HG03378 (cell line): ENCODE measurements around the gene GFOD1.
"Not testable (repeated sequence)": the region's sequence is repeated elsewhere in the genome, so short reads cannot be mapped to it uniquely, and the experiment has no call there.

Source experiments
- ATAC-seq: cut with Tn5 transposase; IDR thresholded peaks from one replicate; pipeline ENCODE4 v1.9.1; 2021; ENCODE audit warnings: mild to moderate bottlenecking, moderate library complexity; ENCODE audit not compliant: unreplicated experiment

The GFOD1 gene

GRCh38 chr6:13466304-13467215 lies 20.8 kb downstream of the GFOD1 start:
- peak; percentile 32 for ATAC-seq

- peak; percentile 14 for ATAC-seq
Observed at GRCh38 chr6:13465734-13466133, 21.7 kb downstream of the GFOD1 start.

GRCh38 chr6:13463941-13464340 lies 23.5 kb downstream of the GFOD1 start:
- no peak for ATAC-seq

GRCh38 chr6:13463328-13463717 lies 24.1 kb downstream of the GFOD1 start:
- no peak for ATAC-seq

- ATAC-seq: no peak
Observed at GRCh38 chr6:13462458-13463327, 24.7 kb downstream of the GFOD1 start.

- no peak for ATAC-seq
Observed at GRCh38 chr6:13461805-13462204, 25.6 kb downstream of the GFOD1 start.

GRCh38 chr6:13461307-13461706 lies 26.1 kb downstream of the GFOD1 start:
- no peak for ATAC-seq

- not testable (repeated sequence) for ATAC-seq
Observed at GRCh38 chr6:13460289-13460688, 27.1 kb downstream of the GFOD1 start.

GRCh38 chr6:13457577-13457976 lies 29.8 kb downstream of the GFOD1 start:
- no peak for ATAC-seq

- no peak for ATAC-seq
Observed at GRCh38 chr6:13455552-13455966, 31.8 kb downstream of the GFOD1 start.

- peak; percentile 34 for ATAC-seq
Observed at GRCh38 chr6:13454286-13455221, 32.8 kb downstream of the GFOD1 start.

- peak; percentile 46 for ATAC-seq
Observed at GRCh38 chr6:13453771-13454251, 33.6 kb downstream of the GFOD1 start.

- no peak for ATAC-seq
Observed at GRCh38 chr6:13453153-13453552, 34.2 kb downstream of the GFOD1 start.

- ATAC-seq: no peak
Observed at GRCh38 chr6:13452346-13453117, 34.9 kb downstream of the GFOD1 start.

GRCh38 chr6:13451181-13451895 lies 36.1 kb downstream of the GFOD1 start:
- no peak for ATAC-seq

- no peak for ATAC-seq
Observed at GRCh38 chr6:13450628-13451027, 36.8 kb downstream of the GFOD1 start.

GRCh38 chr6:13447949-13448724 lies 39.3 kb downstream of the GFOD1 start:
- no peak for ATAC-seq

GRCh38 chr6:13446381-13446780 lies 41.0 kb downstream of the GFOD1 start:
- no peak for ATAC-seq
